NT2/D1 (cell line): Measurements from ENCODE around the gene PAQR7.

ENCODE experiments used
- DNase-seq: peaks from one replicate; pipeline ENCODE4 v3.0.0-alpha.2; 2011; ENCODE audit warnings: low read depth, low spot score
- H3K27me3 ChIP-seq: 2 replicates; pipeline ENCODE4 v1.6.0; 2011; ENCODE audit warnings: mild to moderate bottlenecking; ENCODE audit not compliant: insufficient read length, insufficient read depth
- H3K36me3 ChIP-seq: 2 replicates; pipeline ENCODE4 v1.6.1; 2011; ENCODE audit warnings: mild to moderate bottlenecking, low read length, mixed read lengths; ENCODE audit not compliant: insufficient read depth, insufficient read length
- H3K4me1 ChIP-seq: 2 replicates; pipeline ENCODE4 v1.5.1; 2011; ENCODE audit not compliant: insufficient read depth, insufficient read length
- H3K4me3 ChIP-seq: 2 replicates; pipeline ENCODE4 v1.5.1; 2011; ENCODE audit warnings: low read depth; ENCODE audit not compliant: insufficient read length
- H3K9ac ChIP-seq: 2 replicates; pipeline ENCODE4 v1.6.0; 2011; ENCODE audit warnings: low read depth; ENCODE audit not compliant: insufficient read length
- H3K9me3 ChIP-seq: 2 replicates; pipeline ENCODE4 v1.5.1; 2011; ENCODE audit warnings: mild to moderate bottlenecking, low read length; ENCODE audit not compliant: insufficient read depth
- SUZ12 ChIP-seq: IDR thresholded peaks from 2 replicates; pipeline ENCODE4 v1.6.1; 2011; ENCODE audit not compliant: insufficient read length, insufficient read depth; ENCODE audit errors: extremely low read depth
- YY1 ChIP-seq: IDR thresholded peaks from 2 replicates; pipeline ENCODE4 v1.6.1; 2011; ENCODE audit not compliant: insufficient read length, insufficient read depth
- ZNF274 ChIP-seq: IDR thresholded peaks from 2 replicates; pipeline ENCODE4 v1.6.1; 2011; ENCODE audit warnings: mild to moderate bottlenecking, low read depth, low read length

Gene PAQR7

DNA sequence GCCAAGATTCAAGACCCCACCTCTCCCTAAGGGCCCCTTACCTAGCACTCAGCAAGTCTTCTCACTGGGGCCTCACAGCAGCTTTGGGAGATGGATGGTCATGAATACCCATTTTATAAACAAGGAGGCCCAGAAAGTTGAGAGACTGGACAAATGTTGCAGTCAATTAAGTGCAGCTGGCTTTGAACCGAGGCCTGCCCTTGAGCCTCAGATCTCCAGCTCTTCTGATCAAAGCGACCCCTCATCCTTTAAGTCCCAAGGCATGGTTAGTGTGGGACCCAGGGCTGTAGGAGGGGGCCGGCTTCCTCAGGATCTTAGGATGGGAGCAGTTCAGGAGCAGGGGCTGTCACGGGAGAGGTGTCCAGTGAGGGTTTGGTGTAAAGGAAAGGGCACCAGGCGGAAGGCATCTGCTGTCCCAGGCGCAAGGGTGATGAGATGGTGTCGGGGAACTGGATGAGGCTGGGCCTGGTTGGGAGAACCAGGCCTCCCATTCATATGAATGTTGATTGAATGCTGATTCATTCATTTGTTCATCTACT, 60.9 kb downstream of the PAQR7 start:
- Histone ChIP-seq H3K9me3 (no peaks in the 10 kb centered on the region), H3K4me1 (peaks cover 26% of the 10 kb centered on the region), H3K36me3 (peaks cover 73% of the 10 kb centered on the region), H3K4me3 (no peak overlapping the region), H3K27me3 (no peaks in the 10 kb centered on the region), H3K9ac (no peak overlapping the region)
- TF ChIP-seq SUZ12 = no peak
- no peak for TF ChIP-seq YY1
- no peak for TF ChIP-seq ZNF274
- DNase-seq = no peak

DNA sequence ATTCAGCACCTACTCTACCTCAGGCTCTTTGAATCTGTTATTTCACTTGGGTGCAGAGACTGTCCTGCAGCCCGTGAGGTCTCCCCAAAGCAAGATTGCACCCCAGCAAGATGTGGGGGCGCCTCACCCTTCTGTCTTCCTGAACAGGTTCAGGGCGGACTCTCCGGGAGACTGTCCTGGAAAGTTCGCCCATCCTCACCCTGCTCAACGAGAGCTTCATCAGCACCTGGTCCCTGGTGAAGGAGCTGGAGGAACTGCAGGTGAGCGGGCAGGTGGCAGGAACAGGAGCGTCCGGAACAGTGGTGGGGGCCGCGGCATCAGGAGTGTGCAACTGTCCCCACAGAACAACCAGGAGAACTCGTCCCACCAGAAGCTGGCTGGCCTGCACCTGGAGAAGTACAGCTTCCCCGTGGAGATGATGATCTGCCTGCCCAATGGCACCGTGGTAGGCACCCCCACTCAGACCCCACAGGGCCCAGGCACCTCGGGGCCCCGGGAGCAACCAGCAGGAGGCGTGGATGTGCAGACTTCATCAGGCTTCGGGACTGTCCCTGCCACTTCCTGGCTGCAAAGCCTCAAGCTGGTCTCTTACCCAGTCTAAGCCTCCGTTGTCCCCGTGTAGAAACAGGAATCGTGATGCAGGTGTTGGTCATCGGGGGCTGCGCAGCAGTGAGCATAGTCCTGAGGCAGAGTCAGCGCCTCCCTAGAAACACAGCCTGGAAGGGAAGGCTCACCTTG, 61.6 kb downstream of the PAQR7 start:
- peaks cover 80% of the 10 kb centered on the region for H3K36me3 ChIP-seq

DNA sequence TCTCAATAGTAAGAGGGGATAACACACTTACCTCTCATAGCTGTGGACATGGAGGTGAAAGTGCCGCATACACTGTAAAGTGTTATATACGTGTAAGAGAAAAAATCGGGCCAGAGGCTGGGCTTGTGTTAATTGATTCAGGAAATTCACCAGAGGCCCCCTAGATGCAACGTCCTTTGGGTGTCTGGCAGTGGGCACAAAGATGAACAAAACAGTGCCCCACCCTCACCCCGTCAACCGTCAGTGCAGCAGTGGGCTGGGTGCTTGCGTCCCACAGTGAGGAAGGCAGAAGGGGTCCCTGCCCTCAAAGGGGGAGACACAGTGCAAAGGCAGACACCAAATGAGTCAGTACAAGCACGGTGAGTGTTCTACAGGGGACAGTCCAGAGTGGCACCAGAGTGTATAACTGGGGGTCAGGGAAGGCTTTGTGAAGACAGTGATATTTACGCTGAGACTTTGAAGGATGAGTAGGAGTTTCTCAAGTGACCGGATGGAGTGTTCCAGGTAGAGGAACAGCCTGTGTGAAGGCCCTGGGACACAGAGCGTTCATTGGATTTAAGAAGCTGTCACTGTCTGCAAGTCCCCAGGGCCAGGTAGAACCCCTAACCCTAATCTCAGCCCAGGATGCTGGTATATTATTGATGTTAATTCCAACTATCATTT, 62.3 kb downstream of the PAQR7 start:
- no peak for DNase-seq
- no peaks in the 10 kb centered on the region for H3K27me3 ChIP-seq
- H3K9me3 ChIP-seq = no peaks in the 10 kb centered on the region
- TF ChIP-seq ZNF274 (no peak), SUZ12 (no peak), YY1 (no peak)
- H3K4me3 ChIP-seq = no peak overlapping the region
- peaks cover 84% of the 10 kb centered on the region for H3K36me3 ChIP-seq
- peaks cover 22% of the 10 kb centered on the region for H3K4me1 ChIP-seq
- H3K9ac ChIP-seq = no peak overlapping the region

More for the DNA sequence above, 61.6 kb downstream of the PAQR7 start:
- Histone ChIP-seq H3K4me1 (peaks cover 26% of the 10 kb centered on the region), H3K9me3 (no peaks in the 10 kb centered on the region), H3K27me3 (no peaks in the 10 kb centered on the region), H3K4me3 (no peak overlapping the region), H3K9ac (no peak overlapping the region)
- DNase-seq = no peak
- TF ChIP-seq SUZ12 = no peak
- no peak for TF ChIP-seq YY1
- no peak for TF ChIP-seq ZNF274
